ENCODE data around the gene SASS6. TPM values are rescaled to one million over a fixed set of nuclear protein-coding genes. Genes with fewer than 3 reads are reported as not detected.

The SASS6 gene
- total RNA-seq, 1 donor: 5.2 TPM

DNA sequence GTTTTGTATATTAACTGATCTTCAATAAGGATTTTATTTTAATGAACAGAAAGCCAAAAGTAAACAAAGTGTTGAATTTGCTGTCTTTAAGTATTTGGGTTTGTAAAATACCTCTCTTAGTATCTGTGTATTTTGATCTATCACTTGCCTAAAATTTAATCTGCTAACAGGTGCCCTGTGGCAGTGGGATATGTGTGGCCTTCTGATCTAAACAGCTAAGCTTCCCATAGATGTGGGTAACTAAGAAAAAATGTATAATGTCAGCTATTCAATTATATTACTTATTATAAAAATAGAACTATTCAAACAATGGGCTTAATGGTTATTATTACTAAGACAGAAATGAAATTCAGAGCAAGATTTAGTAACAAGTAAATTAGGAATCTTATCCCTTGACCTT, 30.2 kb upstream of the SASS6 start:
- no peak for DNase-seq (ENCODE audit: low read depth)

DNA sequence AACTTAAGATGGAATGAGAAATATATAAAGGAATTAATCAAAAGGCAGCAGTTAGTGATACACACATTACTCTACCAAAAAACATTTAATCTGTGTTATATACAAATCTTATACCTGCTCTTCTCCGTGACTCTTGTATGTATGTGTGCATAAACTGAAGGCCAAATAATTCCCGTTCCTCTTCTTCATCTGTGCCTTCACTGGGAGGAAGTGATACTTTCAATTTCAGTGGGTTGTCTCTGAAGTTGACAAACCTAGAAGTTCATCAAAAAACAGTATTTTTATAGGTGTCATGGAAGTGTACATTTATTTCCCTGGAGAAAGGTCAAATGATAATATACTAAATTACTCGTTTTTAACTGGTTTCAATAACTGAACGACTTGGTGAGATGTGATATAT, 19.5 kb upstream of the SASS6 start:
- TF ChIP-seq, protein P1, sequence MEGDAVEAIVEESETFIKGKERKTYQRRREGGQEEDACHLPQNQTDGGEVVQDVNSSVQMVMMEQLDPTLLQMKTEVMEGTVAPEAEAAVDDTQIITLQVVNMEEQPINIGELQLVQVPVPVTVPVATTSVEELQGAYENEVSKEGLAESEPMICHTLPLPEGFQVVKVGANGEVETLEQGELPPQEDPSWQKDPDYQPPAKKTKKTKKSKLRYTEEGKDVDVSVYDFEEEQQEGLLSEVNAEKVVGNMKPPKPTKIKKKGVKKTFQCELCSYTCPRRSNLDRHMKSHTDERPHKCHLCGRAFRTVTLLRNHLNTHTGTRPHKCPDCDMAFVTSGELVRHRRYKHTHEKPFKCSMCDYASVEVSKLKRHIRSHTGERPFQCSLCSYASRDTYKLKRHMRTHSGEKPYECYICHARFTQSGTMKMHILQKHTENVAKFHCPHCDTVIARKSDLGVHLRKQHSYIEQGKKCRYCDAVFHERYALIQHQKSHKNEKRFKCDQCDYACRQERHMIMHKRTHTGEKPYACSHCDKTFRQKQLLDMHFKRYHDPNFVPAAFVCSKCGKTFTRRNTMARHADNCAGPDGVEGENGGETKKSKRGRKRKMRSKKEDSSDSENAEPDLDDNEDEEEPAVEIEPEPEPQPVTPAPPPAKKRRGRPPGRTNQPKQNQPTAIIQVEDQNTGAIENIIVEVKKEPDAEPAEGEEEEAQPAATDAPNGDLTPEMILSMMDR (IDR thresholded peaks at IDR 0.05; ENCODE audit: insufficient read depth, low read depth, low read length): no peak
- no peak for DNase-seq (ENCODE audit: low read depth)
- H3K4me3 ChIP-seq (ENCODE audit: low read depth, low read length): no peak overlapping the region

More for the DNA sequence above, 30.2 kb upstream of the SASS6 start:
- no peak overlapping the region for H3K4me3 ChIP-seq (ENCODE audit: low read depth, low read length)
- TF ChIP-seq, protein P1 (IDR thresholded peaks at IDR 0.05; ENCODE audit: insufficient read depth, low read depth, low read length): no peak

DNA sequence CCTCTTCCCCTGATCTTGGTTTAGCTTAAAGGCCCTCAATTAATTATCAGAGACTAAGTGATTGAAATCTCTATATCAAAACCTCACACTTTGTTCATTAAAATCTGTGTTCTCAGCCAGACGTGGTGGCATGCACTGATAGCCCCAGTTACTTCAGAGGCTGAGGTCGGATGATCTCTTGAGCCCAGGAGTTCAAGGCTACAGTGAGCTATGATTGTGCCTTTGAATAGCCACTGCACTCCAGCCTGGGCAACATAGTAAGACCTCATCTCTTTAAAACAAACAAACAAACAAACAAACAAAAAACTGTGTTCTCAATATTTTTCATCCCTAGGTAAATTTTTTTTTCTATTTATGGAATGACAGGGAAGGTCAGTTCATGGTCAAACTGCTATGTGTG, 18.9 kb upstream of the SASS6 start:
- no peak for DNase-seq (ENCODE audit: low read depth)
- H3K4me3 ChIP-seq (ENCODE audit: low read depth, low read length): no peak overlapping the region
- TF ChIP-seq, protein P1 (IDR thresholded peaks at IDR 0.05; ENCODE audit: insufficient read depth, low read depth, low read length): no peak

DNA sequence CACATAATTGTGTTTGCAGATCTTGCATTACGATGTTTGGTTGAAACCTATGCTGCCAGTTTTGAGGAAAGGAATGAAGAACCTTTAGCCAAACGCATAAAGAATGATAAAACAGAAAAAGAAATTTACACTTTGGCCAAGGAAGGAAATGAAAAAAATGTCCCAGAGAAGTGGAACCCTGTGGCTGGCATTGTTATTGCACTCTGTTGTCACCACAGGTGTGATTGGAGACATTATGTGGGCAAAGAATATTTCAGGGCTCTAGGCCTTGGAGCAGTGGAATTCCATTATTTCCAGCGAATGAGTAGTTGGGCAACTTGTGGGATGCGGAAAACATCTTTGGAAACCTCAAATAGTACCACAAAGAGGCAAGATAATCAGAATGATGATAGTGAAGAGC, 15.1 kb upstream of the SASS6 start:
- TF ChIP-seq, protein P1 (IDR thresholded peaks at IDR 0.05; ENCODE audit: insufficient read depth, low read depth, low read length): no peak
- DNase-seq (ENCODE audit: low read depth): no peak
- H3K4me3 ChIP-seq (ENCODE audit: low read depth, low read length): no peak overlapping the region

DNA sequence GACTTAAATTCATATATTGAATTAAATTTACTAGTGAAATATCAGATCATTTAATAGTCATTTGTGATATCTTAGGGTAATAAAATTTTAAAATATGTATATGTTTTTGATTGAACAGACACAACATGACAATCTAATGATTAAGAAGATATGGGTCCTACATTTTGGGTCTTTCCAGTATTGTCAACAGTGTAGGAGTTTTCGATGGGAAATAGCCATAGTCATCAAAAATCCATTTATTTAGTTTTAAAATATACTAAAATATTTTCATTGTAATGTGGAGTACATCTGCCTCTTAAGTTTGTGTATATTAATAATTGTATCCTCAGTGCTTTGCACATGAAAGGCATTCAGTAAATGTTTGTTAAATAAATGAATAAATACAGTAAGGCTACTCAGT, 14.2 kb upstream of the SASS6 start:
- H3K4me3 ChIP-seq (ENCODE audit: low read depth, low read length): no peak overlapping the region
- TF ChIP-seq, protein P1 (IDR thresholded peaks at IDR 0.05; ENCODE audit: insufficient read depth, low read depth, low read length): no peak
- no peak for DNase-seq (ENCODE audit: low read depth)

DNA sequence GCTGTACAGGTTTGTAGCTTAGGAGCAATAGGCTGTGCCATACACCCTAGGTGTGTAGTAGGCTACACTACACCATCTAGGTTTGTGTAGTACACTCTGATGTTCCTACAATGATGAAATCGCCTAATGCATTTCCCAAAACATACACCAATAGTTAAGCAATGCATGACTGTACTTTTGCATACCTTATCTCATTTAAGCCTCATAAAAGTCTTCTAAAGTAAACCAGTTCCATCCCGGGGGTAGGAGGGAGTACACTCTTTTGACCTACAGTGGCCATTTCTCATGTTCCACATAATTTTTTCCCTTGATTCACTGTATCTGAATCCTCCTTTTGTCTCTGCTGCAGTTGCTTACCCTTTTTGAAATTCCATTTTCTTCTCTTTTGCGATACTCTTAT, 12.4 kb upstream of the SASS6 start:
- no peak overlapping the region for H3K4me3 ChIP-seq (ENCODE audit: low read depth, low read length)
- DNase-seq (ENCODE audit: low read depth): peak; percentile 94

DNA sequence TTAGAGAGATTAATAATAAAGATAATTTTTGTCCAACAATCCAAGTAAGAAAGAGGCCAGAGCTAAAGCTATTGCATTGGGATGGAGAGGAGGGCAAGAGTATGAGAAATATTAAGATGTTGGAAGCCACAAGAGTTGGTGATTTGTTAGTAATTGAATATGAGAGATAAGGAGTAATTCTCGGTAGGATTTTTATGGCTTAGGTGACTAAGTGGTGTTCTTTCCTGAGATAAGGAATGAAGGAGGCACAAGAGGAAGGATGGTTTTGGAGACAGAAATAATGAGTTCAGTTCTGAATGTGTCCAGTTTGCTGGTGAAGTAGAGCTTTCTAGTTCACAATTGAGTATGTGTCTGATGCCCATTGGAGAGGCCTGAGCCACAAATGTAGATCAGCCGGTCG, 9.6 kb upstream of the SASS6 start:
- H3K4me3 ChIP-seq (ENCODE audit: low read depth, low read length): no peak overlapping the region
- no peak for DNase-seq (ENCODE audit: low read depth)
- TF ChIP-seq, protein P1 (IDR thresholded peaks at IDR 0.05; ENCODE audit: insufficient read depth, low read depth, low read length): no peak

More for the DNA sequence above, 12.4 kb upstream of the SASS6 start:
- TF ChIP-seq, protein P1 (IDR thresholded peaks at IDR 0.05; ENCODE audit: insufficient read depth, low read depth, low read length): no peak
